ENCODE measurements around the gene EPHA5.

The EPHA5 gene

DNA sequence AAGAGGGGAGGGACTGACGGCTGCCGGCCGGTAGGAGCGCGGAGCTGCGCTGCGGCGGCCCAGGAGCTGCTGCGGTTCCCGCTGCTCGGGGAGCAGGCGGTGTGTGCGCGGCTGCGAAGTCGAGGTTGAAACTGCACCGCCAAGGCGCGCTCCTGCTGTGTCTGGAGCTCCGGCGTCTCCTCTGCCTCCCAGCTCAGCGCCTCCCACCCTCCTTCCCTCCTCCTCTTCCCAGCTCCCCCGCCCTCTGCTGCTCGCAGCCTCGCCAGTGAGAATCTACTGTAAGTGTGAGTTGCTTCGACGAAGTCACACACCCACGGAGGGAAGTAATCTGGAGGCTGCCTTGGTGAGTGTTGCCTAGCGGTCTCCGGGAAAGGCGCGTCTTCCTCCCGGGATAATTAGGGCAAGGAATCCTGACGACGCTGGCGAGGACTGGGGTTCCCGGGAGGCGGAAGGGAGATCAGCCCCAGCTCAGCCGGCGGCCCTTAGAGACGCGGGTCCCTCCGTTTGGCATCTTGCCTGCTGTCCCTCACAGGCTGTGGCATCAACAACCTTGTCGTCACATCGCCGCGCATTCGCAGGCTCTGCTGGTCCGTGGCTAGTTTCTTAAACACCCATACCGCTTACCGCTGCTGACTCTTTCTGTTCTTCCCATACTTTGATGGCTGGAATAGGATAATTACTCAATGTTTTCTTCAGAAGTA is at the start of gene EPHA5:
Gene EPHA5 (minus strand): TSS at position 159 of the 701 bp plus-strand sequence. CDS start 747 bp downstream, outside the sequence.
- DNase-seq = no peak

DNA sequence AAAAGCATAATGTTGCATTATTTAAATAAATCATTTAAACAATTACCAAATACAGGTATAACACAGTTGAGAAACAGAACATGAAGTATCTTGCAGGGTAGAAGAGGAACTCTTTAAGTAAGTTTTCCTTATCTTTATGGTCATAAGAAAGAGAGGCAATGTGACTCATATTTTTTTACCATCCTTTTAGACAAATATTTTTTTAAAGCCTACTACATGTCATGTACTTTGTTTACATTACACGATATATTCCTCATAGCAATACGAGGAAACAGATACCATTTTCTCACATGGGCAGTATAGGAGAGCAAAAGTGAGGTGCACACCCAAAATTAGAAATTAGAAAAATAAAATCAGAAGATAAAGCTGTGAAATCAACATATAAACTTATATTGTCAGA is 49.3 kb upstream of the EPHA5 start:
- no peak for DNase-seq

DNA sequence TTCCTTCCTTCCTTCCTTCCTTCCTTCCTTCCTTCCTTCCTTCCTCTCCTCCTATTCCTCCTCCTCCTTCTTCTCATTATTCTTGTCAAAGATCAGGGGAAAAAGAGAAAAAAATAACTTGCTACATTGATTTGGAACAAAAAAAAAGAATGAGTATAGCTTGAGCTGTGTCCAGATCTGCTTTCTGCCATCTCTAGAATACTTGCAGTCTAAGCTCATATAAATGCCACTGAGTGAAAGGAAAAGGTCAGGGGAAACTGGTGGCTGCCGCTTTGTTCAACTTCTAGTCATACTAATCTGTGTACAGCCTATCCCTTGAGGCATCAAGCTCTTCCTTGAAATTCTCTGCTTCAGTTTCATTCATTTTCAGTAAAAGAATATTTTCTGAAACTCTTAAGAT is 28.3 kb upstream of the EPHA5 start:
- DNase-seq = no peak

DNA sequence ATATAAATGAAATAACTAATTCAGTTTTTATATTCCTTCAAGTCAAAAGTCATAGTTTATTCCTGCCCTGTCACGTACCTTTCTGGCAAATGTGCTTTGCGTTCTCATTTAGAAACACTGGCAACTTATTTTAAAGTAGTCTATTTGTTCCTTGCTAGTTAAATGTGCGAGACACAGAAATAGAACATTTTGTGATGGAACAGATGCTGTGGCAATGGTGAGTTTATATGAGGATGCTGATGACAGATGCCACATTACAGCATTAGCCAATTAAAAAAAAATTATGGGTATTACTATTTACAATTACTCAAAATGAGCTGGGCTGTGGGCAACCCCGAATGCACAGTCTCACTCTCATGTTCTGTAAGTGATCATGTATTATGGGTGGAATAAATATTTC is 26.1 kb upstream of the EPHA5 start:
- DNase-seq = no peak

DNA sequence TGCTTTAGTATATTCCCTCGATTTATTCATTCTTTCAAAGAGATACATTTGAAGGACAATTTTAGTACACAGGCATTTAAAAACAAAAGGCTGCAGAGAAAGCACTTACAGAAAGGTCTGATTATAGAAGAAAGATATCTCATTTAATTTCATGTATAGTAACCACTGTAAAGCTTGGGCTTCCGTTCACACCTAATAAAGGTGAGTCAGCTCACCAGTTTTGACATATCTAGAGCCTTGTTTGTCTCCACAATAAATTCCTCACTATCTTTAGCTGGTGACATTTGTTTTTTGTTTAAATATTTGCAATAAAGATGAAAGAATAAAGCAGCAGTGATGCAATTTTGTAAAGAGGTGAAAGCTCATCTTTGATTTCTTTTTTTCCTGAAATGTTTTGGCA is 1.1 kb upstream of the EPHA5 start:
- DNase-seq = no peak

DNA sequence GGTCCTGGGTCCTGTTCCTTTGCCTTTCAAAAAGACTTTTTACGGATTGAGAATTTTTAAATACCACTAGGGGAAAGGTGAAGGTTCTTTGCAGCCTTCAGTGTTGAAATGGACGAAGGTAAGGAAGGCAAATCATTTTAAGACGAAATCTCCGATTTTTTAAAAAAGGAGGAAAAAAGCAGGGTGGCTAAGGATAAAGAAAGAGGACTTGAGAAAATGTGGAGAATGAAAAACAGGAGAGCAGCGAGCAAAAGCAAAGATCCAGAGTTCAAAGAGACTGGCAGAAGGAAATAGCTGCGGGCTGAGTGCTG is 314 bp downstream of the EPHA5 start:
- no peak for DNase-seq

DNA sequence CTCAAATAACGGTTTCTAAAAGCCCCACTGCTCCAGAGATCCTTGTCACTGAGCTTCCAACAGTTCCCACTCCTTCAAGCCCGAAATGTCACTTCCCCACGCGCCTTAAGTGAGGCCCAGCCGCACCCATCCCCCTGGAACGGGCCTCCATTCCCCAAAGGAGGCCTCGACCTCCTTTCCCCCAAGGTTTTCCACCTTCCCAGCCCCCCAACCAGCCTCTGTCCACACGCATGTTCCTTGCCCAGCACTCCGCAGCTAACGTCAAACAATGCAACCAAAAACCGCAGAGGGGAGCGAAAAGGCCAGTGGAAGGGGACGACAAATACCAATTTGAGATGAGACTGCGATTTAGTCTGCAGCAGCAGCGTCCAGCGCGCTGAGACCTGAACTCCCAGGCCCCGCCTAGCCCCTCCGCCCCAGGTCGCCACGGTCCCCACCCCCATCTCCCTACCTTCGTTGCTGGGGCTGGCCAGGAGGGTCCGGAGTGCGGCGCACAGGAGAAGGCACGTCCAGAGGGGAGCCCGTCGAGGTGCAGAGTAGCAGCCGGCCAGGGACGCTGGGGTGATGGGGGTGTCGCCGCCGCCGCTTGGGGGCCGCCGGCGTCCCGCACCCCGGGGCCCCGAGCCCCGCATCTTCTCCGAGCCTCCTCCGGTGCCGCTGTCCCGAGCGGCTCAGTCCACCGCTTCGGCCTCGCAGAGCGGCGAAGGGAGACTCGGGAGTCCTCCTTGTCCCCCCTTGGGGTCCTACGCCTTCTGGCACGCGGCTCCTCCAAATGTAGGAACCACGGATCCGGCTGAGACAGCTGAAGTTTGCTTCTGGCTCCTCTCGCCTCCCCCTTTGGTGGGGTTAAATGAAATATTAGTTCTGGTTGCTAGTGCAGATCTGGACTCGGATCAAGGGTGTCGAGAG is 924 bp downstream of the EPHA5 start:
- DNase-seq = no peak

DNA sequence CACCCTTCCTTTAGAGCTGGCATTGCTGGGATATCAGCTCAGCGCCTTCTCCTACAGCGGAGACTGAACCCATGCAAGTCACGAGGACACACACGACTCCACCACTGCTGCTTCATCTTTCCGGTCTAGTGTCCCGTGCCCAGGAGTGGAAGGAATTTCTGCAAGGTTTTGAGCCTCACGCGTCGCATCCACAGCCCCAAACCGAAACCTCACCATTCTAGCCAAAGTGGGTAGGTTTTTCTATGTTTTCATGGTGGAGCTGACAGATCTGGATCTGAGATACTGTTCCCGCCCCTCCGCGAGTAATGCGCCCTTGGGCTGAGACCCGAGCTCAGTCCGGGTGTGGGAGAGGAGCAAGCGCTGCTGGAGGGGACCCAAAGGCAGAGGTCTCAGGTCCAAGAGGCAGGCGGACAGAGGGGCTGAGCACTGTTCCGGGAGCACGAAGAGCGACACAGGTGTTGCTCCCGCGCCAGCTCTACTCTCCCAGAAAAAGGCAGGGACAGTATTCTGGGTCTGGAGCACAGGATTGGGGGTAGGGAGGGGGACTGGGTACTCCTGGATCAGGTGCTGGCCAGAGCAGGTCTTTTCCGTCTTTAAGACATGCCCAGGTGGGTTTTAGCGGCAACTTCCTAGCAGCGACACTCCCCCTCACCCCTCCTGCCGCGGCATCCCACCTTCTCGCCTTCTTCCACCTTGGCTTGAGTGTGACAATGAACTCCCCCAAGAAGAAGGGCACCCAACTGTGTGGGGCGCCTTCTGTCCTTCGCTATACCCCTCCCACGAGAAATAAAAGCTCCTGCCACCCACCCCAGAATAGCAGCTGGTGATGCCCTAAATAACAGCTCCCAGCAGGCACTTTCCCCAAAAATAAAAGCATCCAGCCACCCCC is 1.8 kb downstream of the EPHA5 start:
- DNase-seq = no peak

DNA sequence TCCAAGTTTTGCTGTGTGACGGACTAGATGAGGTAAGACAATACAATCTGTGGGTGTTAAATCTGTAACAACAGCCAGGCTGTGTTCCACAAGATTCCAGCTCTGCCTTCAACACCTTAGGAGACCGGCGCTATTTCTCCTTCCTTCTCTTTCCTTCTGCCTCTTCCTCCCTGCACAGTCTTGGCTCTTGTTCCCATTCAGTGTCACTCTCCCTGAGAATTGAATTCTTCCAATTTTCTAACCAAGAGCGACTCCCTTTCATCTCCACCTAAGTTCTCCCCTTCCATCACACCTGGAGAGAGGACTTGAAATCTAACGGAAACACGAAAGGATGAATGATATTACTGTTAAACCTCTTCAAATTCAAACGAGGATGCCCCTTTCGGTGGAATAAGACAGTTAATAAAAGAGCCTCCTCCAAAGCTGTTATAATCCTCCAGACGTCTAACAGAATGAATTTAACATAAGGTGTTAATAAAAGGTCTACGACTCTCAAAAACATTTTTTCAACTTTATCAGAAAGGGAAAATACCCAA is 2.7 kb downstream of the EPHA5 start:
- DNase-seq = no peak

DNA sequence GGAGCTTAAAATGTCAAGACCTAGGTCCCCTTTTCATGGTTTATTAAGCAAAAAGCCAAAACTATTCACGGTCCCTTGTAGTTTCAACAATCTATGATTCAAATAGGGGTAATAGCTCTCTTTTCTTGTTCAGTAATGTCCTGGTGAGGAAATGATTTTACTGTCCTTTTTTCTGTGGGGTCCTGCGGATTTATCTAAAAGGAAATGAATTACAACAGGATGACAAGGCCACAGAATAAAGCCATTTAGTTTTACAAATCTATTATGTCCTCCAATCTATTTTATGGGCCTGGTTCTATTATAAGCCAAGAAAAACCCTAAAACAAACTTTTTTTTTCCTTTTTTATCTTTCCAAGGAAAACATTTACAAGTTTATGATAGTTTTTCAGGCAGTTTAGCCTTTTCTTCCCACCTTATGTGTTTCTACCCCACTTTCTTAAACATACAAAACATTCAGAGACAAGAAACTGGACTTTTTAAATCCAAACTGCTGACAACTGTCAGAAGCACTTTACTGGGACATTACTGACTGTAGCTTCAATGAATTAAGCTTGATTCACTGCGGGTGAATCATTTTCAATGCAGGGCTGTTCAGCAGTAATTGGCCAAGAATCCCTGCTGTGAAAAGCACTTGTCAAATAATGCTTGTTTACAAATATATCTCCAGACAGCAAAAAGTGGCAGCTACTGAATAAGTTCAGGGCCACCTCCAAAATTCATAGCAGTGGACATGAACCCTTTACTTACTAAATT is 4.3 kb downstream of the EPHA5 start:
- no peak for DNase-seq

DNA sequence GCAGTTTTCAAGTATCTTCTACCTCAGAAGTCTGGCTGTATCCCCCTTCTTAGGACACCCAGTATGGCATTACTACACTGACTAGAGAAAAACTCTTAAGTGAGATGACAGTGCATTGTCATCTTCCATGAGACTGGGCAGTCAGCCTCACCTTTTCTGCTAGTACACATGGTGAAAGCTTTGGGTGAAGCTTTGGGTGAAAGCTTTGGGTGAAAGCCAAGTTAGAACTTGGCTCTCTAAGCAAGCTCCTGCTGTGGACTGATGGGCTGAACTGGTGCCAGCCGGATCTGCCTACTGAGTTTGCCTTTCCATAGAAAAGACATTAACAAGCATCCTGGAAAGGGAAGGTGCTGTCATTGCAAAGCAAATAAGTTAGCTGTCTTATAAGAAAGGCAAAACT is 8.8 kb downstream of the EPHA5 start:
- DNase-seq = no peak

DNA sequence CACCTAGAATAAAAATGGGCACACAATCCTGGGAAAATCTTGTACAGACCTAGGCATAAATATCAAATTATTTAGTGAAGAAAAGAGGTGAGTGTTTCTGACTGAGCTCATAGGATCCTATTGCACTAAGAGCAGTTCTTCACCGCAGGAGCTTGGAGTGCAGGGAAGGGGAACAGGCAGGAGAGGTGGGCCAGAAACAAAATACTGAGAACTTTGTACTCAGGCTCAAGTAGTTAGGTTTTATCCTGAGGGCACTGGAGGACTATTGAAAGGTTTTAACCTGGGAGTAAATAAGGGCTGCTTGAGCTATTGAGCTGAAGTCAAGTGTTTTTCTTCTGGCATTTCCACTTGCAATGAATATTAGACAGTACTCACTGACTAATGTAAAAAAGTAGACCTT is 12.2 kb downstream of the EPHA5 start:
- no peak for DNase-seq

DNA sequence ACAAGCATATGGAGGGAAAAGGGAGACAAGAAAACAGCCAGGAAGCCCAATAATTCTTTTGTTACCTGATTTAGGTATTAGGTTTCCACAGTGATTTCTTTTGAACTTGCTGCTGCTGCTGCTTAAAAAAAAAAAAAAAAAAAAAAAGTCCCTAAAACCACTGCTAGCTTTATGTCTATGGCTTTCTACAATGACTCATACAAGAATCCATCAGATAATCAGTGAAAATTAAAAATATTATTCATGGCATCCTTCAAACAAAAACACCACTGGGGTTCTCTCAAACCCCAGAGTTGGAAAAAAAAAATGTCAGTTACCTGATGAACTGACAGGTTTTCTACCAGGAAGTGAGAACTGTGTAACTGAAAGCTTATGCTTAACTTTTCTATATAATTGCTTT is 14.3 kb downstream of the EPHA5 start:
- DNase-seq = no peak

DNA sequence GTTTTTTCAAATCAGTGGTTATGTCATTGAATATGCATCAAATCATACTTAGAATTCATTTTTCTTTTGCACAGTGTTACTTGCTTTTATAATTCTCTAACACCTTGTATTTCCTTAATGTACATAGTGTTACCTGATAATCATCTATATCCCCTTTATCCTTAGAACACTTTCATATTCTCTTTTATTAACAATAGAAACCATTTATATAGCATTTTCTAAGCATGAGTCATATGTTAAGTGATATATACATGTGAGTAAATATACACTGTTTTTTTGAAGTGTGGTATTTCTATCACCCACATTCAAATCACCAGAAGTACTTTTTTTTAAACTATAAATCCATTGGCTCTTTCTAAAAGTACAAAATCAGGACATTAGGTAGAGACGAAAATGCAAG is 15.3 kb downstream of the EPHA5 start:
- DNase-seq = no peak

DNA sequence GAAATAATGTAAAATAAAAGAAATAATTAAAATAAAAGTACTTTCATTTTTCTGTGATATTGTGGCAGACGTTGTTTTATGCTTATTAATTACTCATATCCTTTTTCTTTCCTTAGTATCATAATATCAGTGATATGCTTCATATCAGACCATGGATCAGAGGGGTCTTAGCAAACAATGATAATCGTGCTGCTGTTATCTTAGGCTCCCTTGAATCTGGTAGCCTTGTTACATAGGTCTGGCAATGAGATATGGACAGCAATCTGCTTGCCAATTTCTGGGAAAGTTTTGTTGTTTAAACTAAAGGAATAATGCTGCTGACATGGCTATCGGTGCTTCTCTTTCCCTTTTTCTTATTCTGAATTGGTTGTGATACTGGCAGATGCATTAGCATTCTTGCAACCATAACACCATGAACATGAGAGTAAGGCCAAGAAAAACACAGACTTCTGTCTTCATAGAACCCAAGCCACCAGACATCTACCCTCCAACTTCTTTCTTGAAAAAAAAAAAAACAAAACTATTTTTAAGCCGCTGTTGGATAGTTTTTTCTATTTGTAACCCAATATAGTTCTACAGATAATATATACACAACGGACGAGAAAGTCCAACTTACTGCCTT is 16.4 kb downstream of the EPHA5 start:
- DNase-seq = no peak

DNA sequence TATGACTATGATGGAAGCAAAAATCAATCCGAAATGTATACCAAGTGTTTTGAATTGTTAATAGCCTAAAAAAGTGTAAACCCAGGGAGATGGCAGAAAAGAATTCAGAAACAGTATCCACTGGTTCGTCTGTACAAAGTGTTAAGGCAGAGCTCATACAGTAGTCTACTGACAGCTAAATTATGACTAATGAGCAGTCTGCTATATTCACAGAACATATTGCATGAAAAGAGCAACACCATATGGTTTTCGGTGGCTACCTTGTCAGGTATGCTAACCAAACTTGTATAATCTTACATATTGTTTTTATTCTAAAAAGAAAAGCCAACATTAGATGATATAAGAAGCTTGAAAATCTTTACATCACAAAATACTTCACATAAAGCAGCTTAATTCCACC is 18.5 kb downstream of the EPHA5 start:
- no peak for DNase-seq

DNA sequence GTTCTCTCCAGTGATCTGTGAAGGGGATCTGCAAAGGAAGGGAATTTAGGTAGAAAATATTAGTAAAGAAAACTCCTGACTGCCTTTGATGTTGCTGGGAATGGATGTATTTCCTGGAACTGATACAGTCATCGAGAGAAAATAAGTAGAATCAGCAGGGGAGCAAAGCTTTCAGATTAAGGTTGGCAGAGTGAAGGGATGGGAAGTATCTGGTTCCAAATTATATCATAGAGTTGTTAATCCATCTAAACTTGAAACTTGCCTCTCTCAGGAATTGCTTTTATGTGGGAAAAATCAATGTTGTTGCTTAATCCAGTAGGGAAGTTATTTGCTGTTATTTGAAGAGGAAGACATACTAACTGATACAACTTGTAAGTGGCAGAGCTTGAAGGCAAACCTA is 19.3 kb downstream of the EPHA5 start:
- no peak for DNase-seq

DNA sequence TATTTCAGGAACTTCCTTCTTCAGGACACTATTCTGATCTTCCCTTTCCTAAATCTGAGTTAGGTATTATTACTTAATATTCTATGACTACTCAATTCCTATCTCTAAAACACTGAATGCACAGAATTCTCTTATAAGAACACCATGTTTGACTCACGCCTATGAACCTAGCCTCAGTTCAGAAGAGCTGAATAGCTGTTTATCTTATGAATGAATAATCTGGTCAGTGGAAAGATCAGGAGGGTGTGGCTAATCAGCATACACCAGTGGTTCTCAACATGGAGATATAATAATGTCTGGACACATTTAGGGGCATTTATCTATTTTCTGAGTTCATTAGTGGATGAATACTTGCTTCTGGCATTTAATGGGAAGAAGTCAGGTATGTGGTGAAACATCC is 24.2 kb downstream of the EPHA5 start:
- no peak for DNase-seq

DNA sequence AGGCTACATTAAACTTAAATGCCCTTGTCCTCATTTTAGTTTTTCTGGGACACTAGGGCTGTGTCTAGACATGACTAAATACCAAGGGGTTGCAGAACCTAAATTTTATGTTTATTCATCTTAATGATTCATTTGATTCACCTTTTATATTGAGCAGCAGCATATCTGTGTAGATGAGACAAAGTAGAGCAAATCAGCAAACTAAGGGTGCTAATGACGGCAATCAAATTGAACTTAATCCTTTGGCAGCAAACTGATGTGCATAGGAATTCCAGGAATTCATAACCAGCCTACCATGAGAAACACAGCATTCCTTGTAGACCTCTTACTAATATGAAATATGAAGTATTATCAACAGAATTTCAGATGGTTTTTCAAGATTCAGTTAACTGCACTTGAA is 25.1 kb downstream of the EPHA5 start:
- no peak for DNase-seq

DNA sequence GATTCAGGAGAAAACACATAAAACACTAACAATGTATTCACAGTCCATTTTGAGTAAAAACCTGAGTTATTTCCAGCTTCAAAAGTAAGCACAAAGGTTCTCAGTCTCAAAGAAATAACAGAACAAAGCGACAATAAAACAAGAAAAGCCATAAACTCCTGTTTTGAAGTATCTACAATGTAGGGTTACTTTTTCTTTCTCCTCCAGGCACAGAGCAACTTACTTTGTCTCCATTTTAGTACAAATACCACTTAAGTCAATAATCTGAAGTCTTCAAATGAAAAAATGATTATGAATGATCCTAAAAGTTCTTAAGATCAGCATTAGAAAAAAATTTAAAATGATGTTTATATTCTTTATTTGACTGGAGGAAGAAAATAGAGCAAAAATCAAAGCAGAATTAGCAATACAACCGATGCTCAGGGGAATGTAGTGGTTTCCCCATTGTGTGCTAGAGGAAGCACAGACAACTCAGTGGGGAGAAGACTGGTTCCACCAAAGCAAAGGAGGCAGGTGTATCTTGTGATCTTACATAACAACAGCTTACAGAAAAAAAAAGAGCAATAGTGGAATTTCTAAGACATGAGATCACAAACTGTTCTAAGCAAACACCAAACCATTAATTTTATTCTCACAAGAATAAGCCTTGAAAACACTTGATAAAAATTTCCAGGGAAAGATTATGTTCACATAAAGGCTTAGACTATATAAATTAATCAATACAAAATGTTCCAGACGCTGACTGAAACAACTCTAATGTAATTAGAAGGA is 35.1 kb downstream of the EPHA5 start:
- DNase-seq = no peak

DNA sequence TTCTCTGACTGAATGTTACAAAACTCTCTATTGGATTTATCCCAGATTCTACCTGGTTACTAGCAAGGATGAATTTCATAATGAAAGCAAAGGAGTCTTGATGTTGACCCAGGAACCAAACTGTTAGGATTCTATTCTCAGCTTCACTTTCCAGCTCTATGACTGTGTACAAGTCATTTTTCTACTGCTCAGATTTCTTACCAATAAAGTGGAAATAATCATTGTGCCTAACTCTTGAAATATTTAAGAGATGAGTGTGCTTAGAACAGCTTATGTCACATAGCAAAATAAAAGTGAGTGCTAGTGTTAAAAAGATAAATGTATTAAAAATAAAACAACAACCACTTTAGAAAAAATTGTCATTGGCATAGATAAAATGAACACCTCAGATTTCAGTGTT is 45.6 kb downstream of the EPHA5 start:
- no peak for DNase-seq

All from activated CD4-positive, alpha-beta T cell treated with anti-CD3 and anti-CD28 coated beads for 1 hour (primary cell).